Measurements from ENCODE around the gene FGFR2.

The FGFR2 gene

GRCh38 chr10:121459279-121459621 is 139.0 kb downstream of the FGFR2 start:
- in situ Hi-C loops (cut with MboI; ENCODE audit: low pct_unique_long_range_greater_than_20kb, low sequenced_read_pairs, unreplicated experiment), result no loop called here
- no peak for DNase-seq (ENCODE audit: low spot score)
- TF ChIP-seq, protein P1, sequence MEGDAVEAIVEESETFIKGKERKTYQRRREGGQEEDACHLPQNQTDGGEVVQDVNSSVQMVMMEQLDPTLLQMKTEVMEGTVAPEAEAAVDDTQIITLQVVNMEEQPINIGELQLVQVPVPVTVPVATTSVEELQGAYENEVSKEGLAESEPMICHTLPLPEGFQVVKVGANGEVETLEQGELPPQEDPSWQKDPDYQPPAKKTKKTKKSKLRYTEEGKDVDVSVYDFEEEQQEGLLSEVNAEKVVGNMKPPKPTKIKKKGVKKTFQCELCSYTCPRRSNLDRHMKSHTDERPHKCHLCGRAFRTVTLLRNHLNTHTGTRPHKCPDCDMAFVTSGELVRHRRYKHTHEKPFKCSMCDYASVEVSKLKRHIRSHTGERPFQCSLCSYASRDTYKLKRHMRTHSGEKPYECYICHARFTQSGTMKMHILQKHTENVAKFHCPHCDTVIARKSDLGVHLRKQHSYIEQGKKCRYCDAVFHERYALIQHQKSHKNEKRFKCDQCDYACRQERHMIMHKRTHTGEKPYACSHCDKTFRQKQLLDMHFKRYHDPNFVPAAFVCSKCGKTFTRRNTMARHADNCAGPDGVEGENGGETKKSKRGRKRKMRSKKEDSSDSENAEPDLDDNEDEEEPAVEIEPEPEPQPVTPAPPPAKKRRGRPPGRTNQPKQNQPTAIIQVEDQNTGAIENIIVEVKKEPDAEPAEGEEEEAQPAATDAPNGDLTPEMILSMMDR (IDR thresholded peaks at IDR 0.05; ENCODE audit: extremely low read depth, insufficient read depth, missing control alignments), result no peak

- in situ Hi-C loops (cut with MboI; ENCODE audit: low pct_unique_long_range_greater_than_20kb, low sequenced_read_pairs, unreplicated experiment), result no loop called here
- DNase-seq (ENCODE audit: low spot score), result no peak
- TF ChIP-seq, protein P1 (IDR thresholded peaks at IDR 0.05; ENCODE audit: extremely low read depth, insufficient read depth, missing control alignments), result no peak
These were observed 140.5 kb downstream of the FGFR2 start for GRCh38 chr10:121457729-121458128.

GRCh38 chr10:121455377-121455776 is 142.9 kb downstream of the FGFR2 start:
- DNase-seq (ENCODE audit: low spot score), result no peak
- TF ChIP-seq, protein P1 (IDR thresholded peaks at IDR 0.05; ENCODE audit: extremely low read depth, insufficient read depth, missing control alignments), result no peak
- in situ Hi-C loops (cut with MboI; ENCODE audit: low pct_unique_long_range_greater_than_20kb, low sequenced_read_pairs, unreplicated experiment), result no loop called here

GRCh38 chr10:121454781-121455180 is 143.5 kb downstream of the FGFR2 start:
- no peak for DNase-seq (ENCODE audit: low spot score)

GRCh38 chr10:121453160-121453559 is 145.1 kb downstream of the FGFR2 start:
- in situ Hi-C loops (cut with MboI; ENCODE audit: low pct_unique_long_range_greater_than_20kb, low sequenced_read_pairs, unreplicated experiment), result no loop called here
- TF ChIP-seq, protein P1 (IDR thresholded peaks at IDR 0.05; ENCODE audit: extremely low read depth, insufficient read depth, missing control alignments), result no peak
- no peak for DNase-seq (ENCODE audit: low spot score)

More at GRCh38 chr10:121454781-121455180, 143.5 kb downstream of the FGFR2 start:
- in situ Hi-C loops (cut with MboI; ENCODE audit: low pct_unique_long_range_greater_than_20kb, low sequenced_read_pairs, unreplicated experiment), result no loop called here
- TF ChIP-seq, protein P1 (IDR thresholded peaks at IDR 0.05; ENCODE audit: extremely low read depth, insufficient read depth, missing control alignments), result no peak

GRCh38 chr10:121452581-121452980 is 145.7 kb downstream of the FGFR2 start:
- no peak for DNase-seq (ENCODE audit: low spot score)
- TF ChIP-seq, protein P1 (IDR thresholded peaks at IDR 0.05; ENCODE audit: extremely low read depth, insufficient read depth, missing control alignments), result no peak
- in situ Hi-C loops (cut with MboI; ENCODE audit: low pct_unique_long_range_greater_than_20kb, low sequenced_read_pairs, unreplicated experiment), result no loop called here

DNA sequence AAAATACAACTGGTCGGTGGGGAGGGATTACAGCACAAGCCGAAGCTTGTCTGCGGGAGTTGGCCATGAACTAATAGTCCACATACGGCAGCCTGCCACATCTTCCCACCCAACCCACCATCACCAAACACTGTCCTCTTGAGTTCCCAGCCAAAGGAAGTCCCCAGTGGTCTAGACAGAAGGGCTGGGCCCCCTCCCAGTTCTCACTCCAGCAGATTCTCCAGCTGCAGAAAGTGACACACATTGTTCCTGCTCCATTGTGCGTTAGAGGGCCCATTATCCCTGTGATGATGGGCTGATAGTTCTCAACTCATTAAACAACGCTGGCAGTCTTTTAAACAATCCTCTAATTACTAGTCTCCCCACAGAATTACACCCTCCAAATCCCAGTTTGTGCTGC is 148.0 kb downstream of the FGFR2 start:
- in situ Hi-C loops (cut with MboI; ENCODE audit: low pct_unique_long_range_greater_than_20kb, low sequenced_read_pairs, unreplicated experiment), result no loop called here
- TF ChIP-seq, protein P1 (IDR thresholded peaks at IDR 0.05; ENCODE audit: extremely low read depth, insufficient read depth, missing control alignments), result no peak
- DNase-seq (ENCODE audit: low spot score), result no peak

Data from GM13977 (cell line).